Measurements from ENCODE around the gene PLGRKT. TPM values are rescaled to one million over a fixed set of nuclear protein-coding genes. Genes with fewer than 3 reads are reported as not detected.

Gene PLGRKT
- total and polyA plus RNA-seq, 3 experiments from 2014 or later, result 34.3 to 48.6 (median 36.1) TPM

- peaks cover 53 to 91% (median 85%) of the 10 kb centered on the region in 3 donors for H3K4me1 Mint-ChIP-seq
- no peaks in the 10 kb centered on the region for H3K9me3 Mint-ChIP-seq
- peak within 1 kb of the TSS; percentile 92 to 99 (median 98) for H3K27ac Mint-ChIP-seq
Observed at GRCh38 chr9:5450359-5451091, 12.8 kb upstream of the PLGRKT start, which contains the start of gene CD274. TSS of gene CD274 (plus strand) at chr9:5450542. CDS start at chr9:5456114, 5,572 bp downstream.

GRCh38 chr9:5449521-5450358 is 12.0 kb upstream of the PLGRKT start:
- CTCF ChIA-PET, result interaction anchor here (0.7 to 2.8 kb wide), 33 partner anchors 8 to 385 kb away, joined by 3 to 56 read pairs (median 5); partner anchors contain the start of genes ERMP1, INSL6, PLGRKT and RIC1
- Histone ChIP-seq H3K27ac (ENCODE audit: low read depth, low read length) (peak overlapping the region; percentile 92), H3K36me3 (ENCODE audit: insufficient read depth, low read length) (no peaks in the 10 kb centered on the region), H3K4me3 (ENCODE audit: low read length) (peak overlapping the region; percentile 88), H3K9me3 (ENCODE audit: low read length) (no peaks in the 10 kb centered on the region), H3K27me3 (ENCODE audit: insufficient read depth, low read length, poor library complexity, severe bottlenecking) (no peaks in the 10 kb centered on the region), H3K4me1 (ENCODE audit: insufficient read depth, low read length) (peaks cover 42% of the 10 kb centered on the region)
- POLR2A ChIA-PET, result interaction anchor here (1.1 to 2.8 kb wide), 6 partner anchors 12 to 1923 kb away, joined by 3 to 33 read pairs (median 6); partner anchors contain the start of gene PLGRKT
- peak overlapping the region; percentile 92 to 99 (median 98) for H3K27ac Mint-ChIP-seq
- H3K4me1 Mint-ChIP-seq, result peaks cover 45 to 83% (median 77%) of the 10 kb centered on the region in 3 donors
- peaks cover 0 to 6% (median 0%) of the 10 kb centered on the region in 3 donors for H3K36me3 Mint-ChIP-seq
- DNase-seq, result peak in 1 of 5 donors; percentile 21
- no peaks in the 10 kb centered on the region for H3K9me3 Mint-ChIP-seq
- H3K27me3 Mint-ChIP-seq, result peaks cover 0 to under 1% of the 10 kb centered on the region in 2 donors
- H3K4me3 Mint-ChIP-seq, result peak overlapping the region; percentile 86 to 98 (median 96)

More at GRCh38 chr9:5450359-5451091, 12.8 kb upstream of the PLGRKT start, which contains the start of gene CD274:
- CTCF ChIA-PET, result interaction anchor here (0.7 to 2.8 kb wide), 33 partner anchors 8 to 384 kb away, joined by 3 to 56 read pairs (median 5); partner anchors contain the start of genes ERMP1, INSL6, PLGRKT and RIC1
- Histone ChIP-seq H3K27ac (ENCODE audit: low read depth, low read length) (peak within 1 kb of the TSS; percentile 92), H3K9me3 (ENCODE audit: low read length) (no peaks in the 10 kb centered on the region), H3K27me3 (ENCODE audit: insufficient read depth, low read length, poor library complexity, severe bottlenecking) (no peaks in the 10 kb centered on the region), H3K4me3 (ENCODE audit: low read length) (peak within 1 kb of the TSS; percentile 88), H3K36me3 (ENCODE audit: insufficient read depth, low read length) (no peaks in the 10 kb centered on the region), H3K4me1 (ENCODE audit: insufficient read depth, low read length) (peaks cover 42% of the 10 kb centered on the region)
- Mint-ChIP-seq H3K4me3 (peak within 1 kb of the TSS; percentile 86 to 98 (median 96)), H3K27me3 (no peaks in the 10 kb centered on the region), H3K36me3 (peaks cover 0 to 6% (median 0%) of the 10 kb centered on the region in 3 donors)
- DNase-seq, result peak; percentile 66 to 85 (median 79)
- POLR2A ChIA-PET, result interaction anchor here (1.1 to 2.8 kb wide), 6 partner anchors 12 to 1924 kb away, joined by 3 to 33 read pairs (median 6); partner anchors contain the start of gene PLGRKT

- no peaks in the 10 kb centered on the region for H3K9me3 Mint-ChIP-seq
- ChIA-PET POLR2A (interaction anchor here (2.0 to 2.8 kb wide), 2 partner anchors 11 to 138 kb away, joined by 18 to 33 read pairs; partner anchors contain the start of gene PLGRKT), CTCF (interaction anchor here (1.6 to 2.8 kb wide), 7 partner anchors 10 to 386 kb away, joined by 7 to 56 read pairs (median 15); partner anchors contain the start of genes ERMP1, INSL6 and PLGRKT)
- no peak for DNase-seq
- peaks cover 42% of the 10 kb centered on the region for H3K4me1 ChIP-seq (ENCODE audit: insufficient read depth, low read length)
- no peaks in the 10 kb centered on the region for H3K9me3 ChIP-seq (ENCODE audit: low read length)
- H3K27ac Mint-ChIP-seq, result peak overlapping the region; percentile 92 to 99 (median 98)
- peaks cover 0 to 2% of the 10 kb centered on the region in 2 donors for H3K27me3 Mint-ChIP-seq
- H3K4me3 ChIP-seq (ENCODE audit: low read length), result no peak overlapping the region
- H3K4me1 Mint-ChIP-seq, result peaks cover 42 to 75% (median 69%) of the 10 kb centered on the region in 3 donors
- no peaks in the 10 kb centered on the region for H3K27me3 ChIP-seq (ENCODE audit: insufficient read depth, low read length, poor library complexity, severe bottlenecking)
- peaks cover 0 to 6% (median 0%) of the 10 kb centered on the region in 3 donors for H3K36me3 Mint-ChIP-seq
- no peak overlapping the region for H3K27ac ChIP-seq (ENCODE audit: low read depth, low read length)
- H3K4me3 Mint-ChIP-seq, result peak overlapping the region; percentile 86 to 98 (median 96)
- H3K36me3 ChIP-seq (ENCODE audit: insufficient read depth, low read length), result no peaks in the 10 kb centered on the region
Observed at GRCh38 chr9:5448461-5449435, 11.0 kb upstream of the PLGRKT start.

- no peaks in the 10 kb centered on the region for H3K9me3 ChIP-seq (ENCODE audit: low read length)
- H3K36me3 ChIP-seq (ENCODE audit: insufficient read depth, low read length), result no peaks in the 10 kb centered on the region
- H3K4me3 ChIP-seq (ENCODE audit: low read length), result no peak overlapping the region
- peaks cover 41 to 68% (median 61%) of the 10 kb centered on the region in 3 donors for H3K4me1 Mint-ChIP-seq
- no peak for DNase-seq
- peaks cover 0 to 2% of the 10 kb centered on the region in 2 donors for H3K27me3 Mint-ChIP-seq
- peak overlapping the region in 6 of 7 donors; percentile 17 to 96 (median 50) for H3K4me3 Mint-ChIP-seq
- peak overlapping the region; percentile 48 to 98 (median 71) for H3K27ac Mint-ChIP-seq
- peaks cover 35% of the 10 kb centered on the region for H3K4me1 ChIP-seq (ENCODE audit: insufficient read depth, low read length)
- CTCF ChIA-PET, result no interaction called here
- no peaks in the 10 kb centered on the region for H3K9me3 Mint-ChIP-seq
- POLR2A ChIA-PET, result no interaction called here
- no peaks in the 10 kb centered on the region for H3K27me3 ChIP-seq (ENCODE audit: insufficient read depth, low read length, poor library complexity, severe bottlenecking)
- no peak overlapping the region for H3K27ac ChIP-seq (ENCODE audit: low read depth, low read length)
- H3K36me3 Mint-ChIP-seq, result peaks cover 0 to 6% (median 0%) of the 10 kb centered on the region in 3 donors
Observed at GRCh38 chr9:5448016-5448415, 10.3 kb upstream of the PLGRKT start.

- POLR2A ChIA-PET, result no interaction called here
Observed at GRCh38 chr9:5447337-5447736, 9.6 kb upstream of the PLGRKT start.

GRCh38 chr9:5446451-5447236 is 8.9 kb upstream of the PLGRKT start:
- Histone ChIP-seq H3K9me3 (ENCODE audit: low read length) (no peaks in the 10 kb centered on the region), H3K27ac (ENCODE audit: low read depth, low read length) (no peak overlapping the region), H3K4me1 (ENCODE audit: insufficient read depth, low read length) (peaks cover 29% of the 10 kb centered on the region), H3K36me3 (ENCODE audit: insufficient read depth, low read length) (no peaks in the 10 kb centered on the region), H3K27me3 (ENCODE audit: insufficient read depth, low read length, poor library complexity, severe bottlenecking) (no peaks in the 10 kb centered on the region), H3K4me3 (ENCODE audit: low read length) (no peak overlapping the region)
- H3K4me3 Mint-ChIP-seq, result peak overlapping the region in 4 of 7 donors; percentile 6 to 53 (median 20)
- H3K4me1 Mint-ChIP-seq, result peaks cover 34 to 55% (median 54%) of the 10 kb centered on the region in 3 donors
- peaks cover 0 to 6% (median 0%) of the 10 kb centered on the region in 3 donors for H3K36me3 Mint-ChIP-seq
- H3K9me3 Mint-ChIP-seq, result no peaks in the 10 kb centered on the region
- no peak for DNase-seq
- peak overlapping the region in 6 of 8 donors; percentile 26 to 96 (median 76) for H3K27ac Mint-ChIP-seq
- ChIA-PET POLR2A (no interaction called here), CTCF (interaction anchor here (1.0 kb wide), 2 partner anchors 9 to 260 kb away, joined by 3 to 4 read pairs; partner anchors contain the start of gene PLGRKT)
- peaks cover 0 to 2% of the 10 kb centered on the region in 2 donors for H3K27me3 Mint-ChIP-seq

More at GRCh38 chr9:5447337-5447736, 9.6 kb upstream of the PLGRKT start:
- Mint-ChIP-seq H3K27me3 (peaks cover 0 to 2% of the 10 kb centered on the region in 2 donors), H3K4me1 (peaks cover 38 to 61% (median 59%) of the 10 kb centered on the region in 3 donors), H3K4me3 (peak overlapping the region in 5 of 7 donors; percentile 6 to 96 (median 28)), H3K36me3 (peaks cover 0 to 6% (median 0%) of the 10 kb centered on the region in 3 donors), H3K9me3 (no peaks in the 10 kb centered on the region), H3K27ac (peak overlapping the region in 6 of 8 donors; percentile 5 to 96 (median 67))
- CTCF ChIA-PET, result interaction anchor here (1.0 kb wide), 2 partner anchors 10 to 261 kb away, joined by 3 to 4 read pairs; partner anchors contain the start of gene PLGRKT
- DNase-seq, result no peak
- no peak overlapping the region for H3K27ac ChIP-seq (ENCODE audit: low read depth, low read length)
- no peaks in the 10 kb centered on the region for H3K27me3 ChIP-seq (ENCODE audit: insufficient read depth, low read length, poor library complexity, severe bottlenecking)
- H3K4me1 ChIP-seq (ENCODE audit: insufficient read depth, low read length), result peaks cover 31% of the 10 kb centered on the region
- no peak overlapping the region for H3K4me3 ChIP-seq (ENCODE audit: low read length)
- no peaks in the 10 kb centered on the region for H3K9me3 ChIP-seq (ENCODE audit: low read length)
- H3K36me3 ChIP-seq (ENCODE audit: insufficient read depth, low read length), result no peaks in the 10 kb centered on the region
